PFSK-1 (cell line): ENCODE measurements around the gene GPRC5C.

Experiments
- FOXP2 ChIP-seq: optimal IDR thresholded peaks from 2 replicates; pipeline ENCODE3; 2011; ENCODE audit warnings: borderline replicate concordance, control low read depth, inconsistent platforms; ENCODE audit not compliant: insufficient read depth; ENCODE audit errors: extremely low read length, extremely low read depth
- POLR2AphosphoS5 ChIP-seq: IDR thresholded peaks from 2 replicates; pipeline ENCODE4 v1.6.1; 2012; ENCODE audit warnings: low read depth, mild to moderate bottlenecking, control low read depth, low read length, moderate library complexity
- REST ChIP-seq, 2 experiments: IDR thresholded peaks; 2 replicates each; pipeline versions ENCODE4 v1.6.1 to v1.8.0; 2011 to 2012; ENCODE audit warnings: low read depth in 2 of 2, low read length in 2 of 2, control low read depth in 1 of 2, inconsistent platforms in 1 of 2, mild to moderate bottlenecking in 1 of 2, moderate library complexity in 1 of 2; ENCODE audit not compliant: insufficient read depth in 1 of 2
- SIN3A ChIP-seq: IDR thresholded peaks from 2 replicates; pipeline ENCODE4 v1.6.1; 2012; ENCODE audit warnings: mild to moderate bottlenecking, low read length, moderate library complexity, borderline replicate concordance; ENCODE audit not compliant: insufficient read depth
- TAF1 ChIP-seq: IDR thresholded peaks from 2 replicates; pipeline ENCODE4 v1.6.1; 2012; ENCODE audit warnings: low read length, control low read depth, borderline replicate concordance; ENCODE audit not compliant: insufficient read depth

DNA sequence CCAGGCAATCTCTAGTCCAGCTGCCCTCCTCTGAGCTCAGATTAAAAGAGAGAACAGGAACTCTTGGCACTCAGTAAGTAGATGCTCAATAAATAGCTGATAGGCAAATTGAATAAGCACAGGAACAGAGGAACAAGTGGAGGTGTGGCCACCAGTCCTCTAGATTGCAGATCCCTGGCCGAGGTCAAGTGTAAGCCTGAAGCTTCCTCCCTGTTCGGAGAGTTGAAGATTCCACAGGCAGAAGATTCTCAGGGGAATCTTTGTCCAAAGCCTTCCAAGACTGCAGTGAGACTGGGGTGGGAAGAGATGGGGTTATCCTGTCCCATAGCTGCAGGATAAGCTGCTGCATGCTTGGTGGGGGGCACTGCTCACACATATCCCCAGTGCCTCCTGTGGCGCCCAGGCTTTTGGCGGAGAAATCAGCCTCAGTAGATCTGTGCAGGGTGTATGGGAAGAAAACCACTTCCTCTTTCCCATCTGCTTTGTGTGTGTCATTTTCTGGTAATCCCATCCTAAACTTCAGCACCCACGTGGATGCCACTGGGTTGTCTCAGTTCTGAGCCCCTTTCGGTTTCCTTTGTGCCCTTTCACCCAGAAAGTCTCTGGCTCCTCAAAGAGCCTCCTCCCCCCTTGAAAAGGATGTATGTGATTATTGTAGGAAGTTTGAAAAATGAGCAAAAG is 46.7 kb downstream of the GPRC5C start:
- TF ChIP-seq REST (IDR thresholded peaks at IDR 0.05; ENCODE audit: insufficient read depth in 1 of 2, low read depth in 2 of 2, low read length in 2 of 2), result no peak
- no peak for TF ChIP-seq POLR2AphosphoS5
- no peak for TF ChIP-seq TAF1
- no peak for TF ChIP-seq SIN3A
- no peak for TF ChIP-seq FOXP2
